HepG2 (cell line): ENCODE results near the gene NAGA. TPM values are rescaled to one million over a fixed set of nuclear protein-coding genes. Genes with fewer than 3 reads are reported as not detected.

Source experiments
- ATAC-seq: fragments of 200-7000 bp; cut with Tn5 transposase; 3 replicates; pipeline ENCODE4 v1.9.1; 2020; ENCODE audit warnings: mild to moderate bottlenecking, moderate library complexity
- BruUV-seq: library from RNA; stranded (reverse); fragments of 400-500 nt; replicated peaks from 2 replicates; lab custom pipeline; 2021; lab: Mats Ljungman, UMichigan
- CTCF ChIA-PET: fragments of 300-600 bp; formaldehyde crosslinking; extraction: SDS; loops from one replicate; lab custom pipeline; 2021; ENCODE audit warnings: low total read pairs, inconsistent platforms, low intra/inter-chr PET ratio; lab: Yijun Ruan, JAX
- POLR2A ChIA-PET: fragments of 350-600 bp; sonication (Branson Sonifier 250); formaldehyde crosslinking; loops from one replicate; lab custom pipeline; 2020; ENCODE audit warnings: antibody characterized with exemption, inconsistent platforms; lab: Yijun Ruan, JAX
- DNase-seq: peaks from one replicate; pipeline ENCODE4 v3.0.0-alpha.2; 2015; ENCODE audit warnings: low spot score
- FAIRE-seq: peaks from 3 replicates; lab custom pipeline; 2011; peaks lifted over from hg19 to GRCh38; lab: Jason Lieb, UNC
- H2AFZ ChIP-seq: one replicate; pipeline ENCODE4 v1.6.1; 2011; ENCODE audit warnings: low read length, inconsistent platforms
- H3K27ac ChIP-seq: fragments of 300-600 bp; 3 replicates; pipeline ENCODE4 v1.8.0; 2011; ENCODE audit warnings: mixed run types, mild to moderate bottlenecking, mixed read lengths, low read length, inconsistent platforms; ENCODE audit not compliant: insufficient read depth; ENCODE audit errors: extremely low read length
- H3K27me3 ChIP-seq, 2 experiments: fragments of 200-600 bp in 1 of 2; 2 replicates in 1 of 2; 3 replicates in 1 of 2; pipeline versions ENCODE4 v1.6.0 to v1.8.0; 2011; ENCODE audit warnings: low read length in 2 of 2, mild to moderate bottlenecking in 2 of 2, moderate library complexity in 2 of 2, inconsistent platforms in 1 of 2; ENCODE audit not compliant: insufficient read depth in 2 of 2, control insufficient read depth in 1 of 2
- H3K36me3 ChIP-seq, 2 experiments: fragments of 200-600 bp in 1 of 2; replicated peaks in 1 of 2; 2 replicates in 1 of 2; 3 replicates in 1 of 2; pipeline versions ENCODE4 v1.5.1 to v1.8.0; 2011; ENCODE audit warnings: low read length in 2 of 2, inconsistent platforms in 1 of 2; ENCODE audit not compliant: insufficient read depth in 2 of 2, control insufficient read depth in 1 of 2
- H3K4me1 ChIP-seq: 2 replicates; pipeline ENCODE4 v1.5.1; 2012; ENCODE audit warnings: low read length, inconsistent platforms; ENCODE audit not compliant: insufficient read depth
- H3K4me2 ChIP-seq: 2 replicates; pipeline ENCODE4 v1.6.0; 2011; ENCODE audit warnings: low read depth, low read length, inconsistent platforms
- H3K4me3 ChIP-seq, 3 experiments: fragments of 200-600 bp in 1 of 3; sonication (generic), shearing (Covaris generic) in 1 of 3; replicated peaks in 1 of 3; 2 replicates each; pipeline ENCODE4 v1.5.1; 2011 to 2016; ENCODE audit warnings: low read length in 3 of 3, inconsistent platforms in 2 of 3, low read depth in 2 of 3, mild to moderate bottlenecking in 2 of 3, control low read depth in 1 of 3, mixed read lengths in 1 of 3; ENCODE audit not compliant: insufficient read depth in 1 of 3
- H3K79me2 ChIP-seq: one replicate; pipeline ENCODE4 v1.6.1; 2011; ENCODE audit warnings: low read length, inconsistent platforms; ENCODE audit not compliant: insufficient read depth
- H3K9ac ChIP-seq: 2 replicates; pipeline ENCODE4 v1.6.0; 2011; ENCODE audit warnings: mild to moderate bottlenecking, low read depth, low read length, inconsistent platforms; ENCODE audit not compliant: insufficient read depth
- H3K9me3 ChIP-seq: 2 replicates; pipeline ENCODE4 v1.5.1; 2012; ENCODE audit warnings: mild to moderate bottlenecking, low read length
- H4K20me1 ChIP-seq: 2 replicates; pipeline ENCODE4 v1.6.0; 2011; ENCODE audit warnings: inconsistent platforms, mild to moderate bottlenecking, low read length, moderate library complexity; ENCODE audit not compliant: insufficient read depth
- ISX ChIP-seq: sonication (generic); formaldehyde crosslinking; conservative IDR thresholded peaks from 2 replicates; pipeline ENCODE4 v1.5.0; 2020; ENCODE audit warnings: missing genetic modification reagents
- KDM3A ChIP-seq: IDR thresholded peaks from 2 replicates; pipeline ENCODE4 v1.6.1; 2018; ENCODE audit warnings: low read depth, missing compliant biosample characterization
- KDM4B ChIP-seq: sonication (generic); formaldehyde crosslinking; IDR thresholded peaks from 2 replicates; pipeline ENCODE4 v1.4.0; 2020; ENCODE audit warnings: missing genetic modification reagents
- MIER2 ChIP-seq: IDR thresholded peaks from 2 replicates; pipeline ENCODE4 v1.6.1; 2016; ENCODE audit warnings: missing biosample characterization, missing genetic modification reagents
- MTF2 ChIP-seq: sonication (generic); formaldehyde crosslinking; IDR thresholded peaks from 2 replicates; pipeline ENCODE4 v1.5.0; 2020; ENCODE audit warnings: missing genetic modification reagents, borderline replicate concordance
- NFKB2 ChIP-seq: sonication (generic); formaldehyde crosslinking; IDR thresholded peaks from 2 replicates; pipeline ENCODE4 v1.4.0; 2020; ENCODE audit warnings: missing genetic modification reagents, borderline replicate concordance
- PAF1 ChIP-seq: IDR thresholded peaks from 2 replicates; pipeline ENCODE4 v1.6.1; 2016; ENCODE audit warnings: missing genetic modification reagents, missing compliant biosample characterization
- PCBP2 ChIP-seq: fragments of 200-400 bp; formaldehyde crosslinking; optimal IDR thresholded peaks from 2 replicates; pipeline ENCODE3; 2018; ENCODE audit warnings: low read length, low read depth; ENCODE audit not compliant: poor library complexity, severe bottlenecking
- TBX2 ChIP-seq: sonication (generic); formaldehyde crosslinking; IDR thresholded peaks from 2 replicates; pipeline ENCODE4 v1.5.0; 2020; ENCODE audit warnings: missing genetic modification reagents, mild to moderate bottlenecking, borderline replicate concordance
- TIGD3 ChIP-seq: sonication (generic); formaldehyde crosslinking; IDR thresholded peaks from 2 replicates; pipeline ENCODE4 v1.5.1; 2020; ENCODE audit warnings: mild to moderate bottlenecking, missing genetic modification reagents, borderline replicate concordance
- YEATS2 ChIP-seq: sonication (generic); formaldehyde crosslinking; IDR thresholded peaks from 2 replicates; pipeline ENCODE4 v1.4.0; 2020; ENCODE audit warnings: missing genetic modification reagents, borderline replicate concordance
- YEATS4 ChIP-seq: sonication (generic); formaldehyde crosslinking; IDR thresholded peaks from 2 replicates; pipeline ENCODE4 v1.4.0; 2020; ENCODE audit warnings: missing genetic modification reagents, borderline replicate concordance
- ZNF260 ChIP-seq: sonication (generic); formaldehyde crosslinking; IDR thresholded peaks from 2 replicates; pipeline ENCODE4 v1.4.0; 2020; ENCODE audit warnings: missing genetic modification reagents, low read depth, mild to moderate bottlenecking, borderline replicate concordance
- ZNF282 ChIP-seq: fragments of 450-650 bp; IDR thresholded peaks from 2 replicates; pipeline ENCODE4 v1.6.1; 2018; ENCODE audit not compliant: partially characterized antibody
- ZNF296 ChIP-seq: sonication (generic); formaldehyde crosslinking; conservative IDR thresholded peaks from 2 replicates; pipeline ENCODE4 v1.5.0; 2020; ENCODE audit warnings: mild to moderate bottlenecking, missing genetic modification reagents
- ZNF597 ChIP-seq: sonication (generic); formaldehyde crosslinking; IDR thresholded peaks from 2 replicates; pipeline ENCODE4 v1.5.0; 2020; ENCODE audit warnings: missing genetic modification reagents
- ZNF703 ChIP-seq: sonication (generic); formaldehyde crosslinking; IDR thresholded peaks from 2 replicates; pipeline ENCODE4 v1.5.1; 2020; ENCODE audit warnings: missing genetic modification reagents, mild to moderate bottlenecking, moderate library complexity, borderline replicate concordance
- ZNF776 ChIP-seq: sonication (generic); formaldehyde crosslinking; IDR thresholded peaks from 2 replicates; pipeline ENCODE4 v1.4.0; 2020; ENCODE audit warnings: mild to moderate bottlenecking, missing genetic modification reagents
- WGBS: methylation state at CpG from one replicate; pipeline ENCODE4 v1.1.6; 2017; ENCODE audit warnings: low lambda C conversion rate; 5-methylcytosine and 5-hydroxymethylcytosine counted together
- in situ Hi-C: cut with HindIII; loops from 2 replicates; pipeline ENCODE4 v1.10.0; 2017; ENCODE audit warnings: low pct_unique_long_range_greater_than_20kb; ENCODE audit not compliant: extremely low pct_ligation_motif_present
- intact Hi-C: fragments of 100-400 bp; cut with micrococcal nuclease; formaldehyde crosslinking; loops from one replicate; pipeline ENCODE4 v1.10.0; 2022; ENCODE audit not compliant: unreplicated experiment
- polyA plus RNA-seq, 8 experiments: library from polyadenylated mRNA; depleted of rRNA in 3 of 8; stranded (reverse) in 7 of 8; unstranded in 1 of 8; fragments of >200 nt; fragmentation: Illumina TruSeq in 4 of 8; extraction: Trizol in 4 of 8; gene quantifications; 2 replicates each; pipeline versions ENCODE4 v1.2.1 to v1.2.3, GENCODE V29; 2011 to 2016; ENCODE audit warnings: low read depth in 4 of 8, missing spikeins in 1 of 8, mixed read lengths in 1 of 8; ENCODE audit not compliant: insufficient read depth in 1 of 8
- total RNA-seq, 5 experiments: library from RNA; depleted of rRNA; stranded (reverse); fragments of >200 nt; fragmentation: Illumina TruSeq; extraction: Trizol; gene quantifications; 2 replicates each; pipeline ENCODE4 v1.2.3, GENCODE V29; 2016; ENCODE audit warnings: low read depth in 1 of 5

Gene NAGA
- total and polyA plus RNA-seq, 2 of the 13 experiments (the other 11 are each of a cell fraction or from before 2014, with no cell fraction given): 15.1 to 23.4 TPM

GRCh38 chr22:42035256-42035655, 35.4 kb downstream of the NAGA start:
- H3K4me3 ChIP-seq: no peak overlapping the region
- FAIRE-seq: no peak
- intact Hi-C loops (no loop called here), in situ Hi-C loops (no loop called here)
- no peaks in the 10 kb centered on the region for H3K27me3 ChIP-seq
- no peak overlapping the region for H3K27ac ChIP-seq
- peaks cover 7% of the 10 kb centered on the region; the same call in 1 of the 2 replicates for H3K9me3 ChIP-seq
- no peak overlapping the region for H3K4me2 ChIP-seq
- peaks cover 10% of the 10 kb centered on the region; the same call in 1 of the 2 replicates for H3K4me1 ChIP-seq
- BruUV-seq: no TSS peak
- ChIA-PET CTCF (no interaction called here), POLR2A (no interaction called here)
- no peaks in the 10 kb centered on the region for H4K20me1 ChIP-seq
- DNase-seq: no peak
- no peaks in the 10 kb centered on the region for H3K79me2 ChIP-seq
- H2AFZ ChIP-seq: no peak overlapping the region
- no peak for ATAC-seq
- H3K36me3 ChIP-seq: no peaks in the 10 kb centered on the region
- no peak overlapping the region for H3K9ac ChIP-seq
- 42% methylated on average over 3 of the region's 8 CpGs for WGBS
- no peak for TF ChIP-seq YEATS2 (CRISPR knock-in tag)
- TF ChIP-seq ZNF776 (CRISPR knock-in tag): no peak
- TF ChIP-seq ISX (CRISPR knock-in tag): no peak
- no peak for TF ChIP-seq ZNF260 (CRISPR knock-in tag)
- TF ChIP-seq PCBP2: no peak
- TF ChIP-seq PAF1 (CRISPR knock-in tag): no peak
- TF ChIP-seq TIGD3: no peak
- no peak for TF ChIP-seq YEATS4 (CRISPR knock-in tag)
- no peak for TF ChIP-seq MTF2 (CRISPR knock-in tag)
- no peak for TF ChIP-seq TBX2 (CRISPR knock-in tag)
- TF ChIP-seq KDM3A: no peak
- TF ChIP-seq ZNF597 (CRISPR knock-in tag): no peak
- no peak for TF ChIP-seq KDM4B
- TF ChIP-seq MIER2 (CRISPR knock-in tag): no peak
- no peak for TF ChIP-seq ZNF282
- TF ChIP-seq ZNF296 (CRISPR knock-in tag): no peak
- no peak for TF ChIP-seq ZNF703 (CRISPR knock-in tag)
- TF ChIP-seq NFKB2 (CRISPR knock-in tag): no peak
